ENCODE measurements around the gene SGPP2.
"Not testable (repeated sequence)": the region's sequence is repeated elsewhere in the genome, so short reads cannot be mapped to it uniquely, and the experiment has no call there.

The SGPP2 gene

GRCh38 chr2:222433332-222434173 is 9.2 kb downstream of the SGPP2 start:
- Histone ChIP-seq H2AFZ (ENCODE audit: low read depth, low read length) (no peak overlapping the region), H3K9ac (ENCODE audit: low read depth, low read length) (no peak overlapping the region), H4K20me1 (ENCODE audit: insufficient read depth, low read length) (no peaks in the 10 kb centered on the region), H3K36me3 (ENCODE audit: insufficient read depth, low read length) (no peaks in the 10 kb centered on the region), H3K9me3 (ENCODE audit: insufficient read depth, low read length, severe bottlenecking) (no peaks in the 10 kb centered on the region), H3K27ac (ENCODE audit: low read length) (no peak overlapping the region), H3K4me3 (ENCODE audit: low read depth in 1 of 2, low read length in 2 of 2) (no peak overlapping the region), H3K27me3 (ENCODE audit: insufficient read depth, low read length, poor library complexity) (no peaks in the 10 kb centered on the region), H3K4me2 (ENCODE audit: insufficient read depth, low read length) (no peak overlapping the region), H3K4me1 (ENCODE audit: insufficient read depth, low read length) (no peaks in the 10 kb centered on the region), H3K79me2 (ENCODE audit: insufficient read depth, low read length) (no peaks in the 10 kb centered on the region)
- no peak for TF ChIP-seq CTCF (IDR thresholded peaks at IDR 0.05; ENCODE audit: borderline replicate concordance, extremely low read depth, low read length, poor library complexity, severe bottlenecking)
- TF ChIP-seq EZH2 (IDR thresholded peaks at IDR 0.05; ENCODE audit: borderline replicate concordance, low read depth, low read length, severe bottlenecking), result no peak
- DNase-seq (no peak), ATAC-seq (ENCODE audit: insufficient read depth, low read depth) (no peak)

GRCh38 chr2:222434204-222434603 is 9.9 kb downstream of the SGPP2 start:
- ATAC-seq (ENCODE audit: insufficient read depth, low read depth), result no peak

GRCh38 chr2:222435400-222436039 is 11.2 kb downstream of the SGPP2 start:
- H3K79me2 ChIP-seq (ENCODE audit: insufficient read depth, low read length); ATAC-seq (ENCODE audit: insufficient read depth, low read depth); H3K9ac ChIP-seq (ENCODE audit: low read depth, low read length); H2AFZ ChIP-seq (ENCODE audit: low read depth, low read length); DNase-seq; H3K36me3 ChIP-seq (ENCODE audit: insufficient read depth, low read length); H3K4me1 ChIP-seq (ENCODE audit: insufficient read depth, low read length); H3K27ac ChIP-seq (ENCODE audit: low read length); H3K4me2 ChIP-seq (ENCODE audit: insufficient read depth, low read length); H3K9me3 ChIP-seq (ENCODE audit: insufficient read depth, low read length, severe bottlenecking); H3K4me3 ChIP-seq (ENCODE audit: low read depth in 1 of 2, low read length in 2 of 2); H4K20me1 ChIP-seq (ENCODE audit: insufficient read depth, low read length); H3K27me3 ChIP-seq (ENCODE audit: insufficient read depth, low read length, poor library complexity): not testable (repeated sequence)

More at GRCh38 chr2:222434204-222434603, 9.9 kb downstream of the SGPP2 start:
- no peak overlapping the region for H2AFZ ChIP-seq (ENCODE audit: low read depth, low read length)
- no peak for DNase-seq
- no peaks in the 10 kb centered on the region for H3K27me3 ChIP-seq (ENCODE audit: insufficient read depth, low read length, poor library complexity)
- H3K79me2 ChIP-seq (ENCODE audit: insufficient read depth, low read length), result no peaks in the 10 kb centered on the region
- H3K36me3 ChIP-seq (ENCODE audit: insufficient read depth, low read length), result no peaks in the 10 kb centered on the region
- no peaks in the 10 kb centered on the region for H4K20me1 ChIP-seq (ENCODE audit: insufficient read depth, low read length)
- H3K9ac ChIP-seq (ENCODE audit: low read depth, low read length), result no peak overlapping the region
- no peak overlapping the region for H3K4me2 ChIP-seq (ENCODE audit: insufficient read depth, low read length)
- no peak for TF ChIP-seq CTCF (IDR thresholded peaks at IDR 0.05; ENCODE audit: borderline replicate concordance, extremely low read depth, low read length, poor library complexity, severe bottlenecking)
- TF ChIP-seq EZH2 (IDR thresholded peaks at IDR 0.05; ENCODE audit: borderline replicate concordance, low read depth, low read length, severe bottlenecking), result no peak
- H3K4me3 ChIP-seq (ENCODE audit: low read depth in 1 of 2, low read length in 2 of 2), result no peak overlapping the region
- H3K4me1 ChIP-seq (ENCODE audit: insufficient read depth, low read length), result no peaks in the 10 kb centered on the region
- H3K27ac ChIP-seq (ENCODE audit: low read length), result no peak overlapping the region
- H3K9me3 ChIP-seq (ENCODE audit: insufficient read depth, low read length, severe bottlenecking), result no peaks in the 10 kb centered on the region

- H2AFZ ChIP-seq (ENCODE audit: low read depth, low read length), result no peak overlapping the region
- no peak overlapping the region for H3K27ac ChIP-seq (ENCODE audit: low read length)
- H3K4me3 ChIP-seq (ENCODE audit: low read depth in 1 of 2, low read length in 2 of 2), result no peak overlapping the region
- no peak for TF ChIP-seq EZH2 (IDR thresholded peaks at IDR 0.05; ENCODE audit: borderline replicate concordance, low read depth, low read length, severe bottlenecking)
- TF ChIP-seq CTCF (IDR thresholded peaks at IDR 0.05; ENCODE audit: borderline replicate concordance, extremely low read depth, low read length, poor library complexity, severe bottlenecking), result no peak
- H3K79me2 ChIP-seq (ENCODE audit: insufficient read depth, low read length), result no peaks in the 10 kb centered on the region
- H3K9me3 ChIP-seq (ENCODE audit: insufficient read depth, low read length, severe bottlenecking), result no peaks in the 10 kb centered on the region
- DNase-seq (no peak), ATAC-seq (ENCODE audit: insufficient read depth, low read depth) (no peak)
- H3K27me3 ChIP-seq (ENCODE audit: insufficient read depth, low read length, poor library complexity), result no peaks in the 10 kb centered on the region
- H3K4me2 ChIP-seq (ENCODE audit: insufficient read depth, low read length), result no peak overlapping the region
- no peaks in the 10 kb centered on the region for H4K20me1 ChIP-seq (ENCODE audit: insufficient read depth, low read length)
- no peaks in the 10 kb centered on the region for H3K4me1 ChIP-seq (ENCODE audit: insufficient read depth, low read length)
- H3K36me3 ChIP-seq (ENCODE audit: insufficient read depth, low read length), result no peaks in the 10 kb centered on the region
- H3K9ac ChIP-seq (ENCODE audit: low read depth, low read length), result no peak overlapping the region
Measured at GRCh38 chr2:222436040-222436413, 11.7 kb downstream of the SGPP2 start.
